ENCODE results near the gene FGD1.
"Not testable (repeated sequence)": the region's sequence is repeated elsewhere in the genome, so short reads cannot be mapped to it uniquely, and the experiment has no call there.

FGD1 gene

DNA sequence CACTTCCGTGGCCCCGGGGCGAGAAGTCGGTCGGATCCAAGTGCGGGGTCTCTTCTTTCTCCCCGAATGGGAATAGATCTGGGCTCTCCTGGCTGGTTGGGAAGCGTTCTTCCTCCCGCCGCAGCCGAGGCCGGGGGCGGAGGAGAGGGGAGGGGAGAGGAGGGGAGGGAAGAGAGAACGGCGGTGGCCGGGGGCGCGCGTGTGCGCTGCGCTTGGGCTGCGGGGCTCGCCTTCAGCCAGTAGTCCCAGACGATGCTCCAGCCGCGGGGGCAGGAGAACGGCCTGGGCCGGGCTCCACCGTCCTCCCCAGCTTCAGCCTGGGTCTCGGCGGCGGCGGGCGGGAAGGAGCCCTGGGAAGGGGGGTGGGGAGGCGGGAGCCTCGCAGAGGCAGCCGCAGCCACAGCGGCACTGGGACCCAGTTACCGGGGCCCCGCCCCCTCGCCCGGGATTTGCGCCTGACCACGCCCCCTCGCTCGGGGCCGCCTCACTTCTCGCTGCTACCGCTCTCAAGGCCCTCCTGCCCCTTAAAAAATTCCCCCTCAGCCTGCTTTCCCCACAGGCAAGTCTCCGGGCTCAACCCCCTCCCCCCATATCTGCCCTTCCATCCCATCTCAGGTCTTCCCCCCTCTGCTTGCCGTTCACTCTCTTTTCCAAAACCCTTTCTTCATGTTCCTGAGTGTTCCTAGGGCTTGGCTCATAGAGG lies at the start of gene FGD1:
Gene FGD1 (minus strand): TSS at position 421 of the 703 bp plus-strand sequence. CDS start 802 bp downstream, outside the sequence.
- DNase-seq = no peak

GRCh38 chrX:54542239-54542638 lies 46.2 kb upstream of the FGD1 start:
- not testable (repeated sequence) for DNase-seq

GRCh38 chrX:54540289-54540688 lies 44.3 kb upstream of the FGD1 start:
- DNase-seq = no peak

- DNase-seq = no peak
Observed at GRCh38 chrX:54534271-54534670, 38.2 kb upstream of the FGD1 start.

- no peak for DNase-seq
Observed at GRCh38 chrX:54530357-54530900, 34.4 kb upstream of the FGD1 start.

DNA sequence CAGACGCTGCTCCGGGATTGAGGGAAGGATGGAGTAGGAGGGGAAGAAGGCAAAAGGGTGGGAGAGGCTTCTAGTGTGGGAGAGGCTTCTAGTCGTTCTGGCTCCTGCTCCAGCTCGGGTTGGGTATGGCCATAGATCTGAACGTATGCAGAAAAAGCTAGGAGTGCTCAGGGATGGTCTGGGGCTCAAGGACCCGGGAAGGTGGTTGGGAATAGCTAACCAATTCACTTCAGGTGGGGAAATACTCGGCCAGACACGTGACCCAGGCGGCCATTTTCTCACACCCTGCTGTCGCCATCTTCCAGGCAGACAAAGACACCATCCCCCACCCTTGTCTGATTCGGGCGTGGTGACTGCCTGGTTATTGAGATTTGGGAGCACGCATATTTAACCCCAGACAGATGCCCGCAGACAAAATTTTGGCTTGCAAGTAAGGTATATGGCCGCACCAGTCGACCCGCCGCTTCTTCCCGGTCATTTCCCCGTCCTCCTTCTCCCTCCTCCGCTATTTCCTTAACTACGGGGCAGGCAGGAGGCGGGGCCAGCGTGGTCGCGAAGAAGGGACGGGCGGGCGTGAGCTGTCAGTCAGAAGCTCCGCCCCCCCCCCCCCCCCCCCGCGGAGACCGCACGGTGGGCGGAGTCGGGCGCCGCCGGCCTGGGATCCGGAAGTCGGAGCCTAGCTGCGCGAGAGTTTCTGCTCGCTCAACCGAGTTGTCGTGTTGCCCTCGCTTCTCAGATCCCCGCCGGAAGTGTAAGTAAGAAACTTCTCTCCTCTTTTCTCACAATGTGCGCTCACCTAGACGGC lies 33.7 kb upstream of the FGD1 start, which contains the start of gene GNL3L:
Gene GNL3L (plus strand): TSS at position 668 of the 805 bp plus-strand sequence. CDS start 2,348 bp downstream, outside the sequence.
- peak; percentile 60 to 65 for DNase-seq

DNA sequence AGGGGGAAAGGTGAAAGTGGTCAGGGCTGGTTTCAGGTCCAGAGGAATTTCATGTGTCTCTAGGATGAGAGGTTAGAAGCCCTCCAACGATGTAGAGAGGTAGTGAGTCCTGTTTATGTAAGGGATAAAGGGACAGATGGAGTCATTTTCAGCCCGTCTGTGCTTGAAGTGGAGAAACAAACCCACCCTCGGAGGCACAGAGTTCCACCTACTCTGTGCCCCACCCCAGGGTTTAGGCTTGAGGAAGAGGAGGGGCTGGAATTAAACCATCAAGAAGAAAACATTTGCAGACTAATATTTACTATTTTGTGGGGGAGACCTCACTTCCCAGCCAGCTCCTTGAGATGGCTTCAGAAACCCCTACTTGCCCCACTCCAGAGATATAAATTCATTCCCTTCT lies 33.1 kb upstream of the FGD1 start:
- DNase-seq = no peak

GRCh38 chrX:54509400-54509799 lies 13.4 kb upstream of the FGD1 start:
- no peak for DNase-seq

GRCh38 chrX:54496936-54497335 lies 902 bp upstream of the FGD1 start:
- no peak for DNase-seq

- no peak for DNase-seq
Observed at GRCh38 chrX:54496517-54496852, 451 bp upstream of the FGD1 start.

DNA sequence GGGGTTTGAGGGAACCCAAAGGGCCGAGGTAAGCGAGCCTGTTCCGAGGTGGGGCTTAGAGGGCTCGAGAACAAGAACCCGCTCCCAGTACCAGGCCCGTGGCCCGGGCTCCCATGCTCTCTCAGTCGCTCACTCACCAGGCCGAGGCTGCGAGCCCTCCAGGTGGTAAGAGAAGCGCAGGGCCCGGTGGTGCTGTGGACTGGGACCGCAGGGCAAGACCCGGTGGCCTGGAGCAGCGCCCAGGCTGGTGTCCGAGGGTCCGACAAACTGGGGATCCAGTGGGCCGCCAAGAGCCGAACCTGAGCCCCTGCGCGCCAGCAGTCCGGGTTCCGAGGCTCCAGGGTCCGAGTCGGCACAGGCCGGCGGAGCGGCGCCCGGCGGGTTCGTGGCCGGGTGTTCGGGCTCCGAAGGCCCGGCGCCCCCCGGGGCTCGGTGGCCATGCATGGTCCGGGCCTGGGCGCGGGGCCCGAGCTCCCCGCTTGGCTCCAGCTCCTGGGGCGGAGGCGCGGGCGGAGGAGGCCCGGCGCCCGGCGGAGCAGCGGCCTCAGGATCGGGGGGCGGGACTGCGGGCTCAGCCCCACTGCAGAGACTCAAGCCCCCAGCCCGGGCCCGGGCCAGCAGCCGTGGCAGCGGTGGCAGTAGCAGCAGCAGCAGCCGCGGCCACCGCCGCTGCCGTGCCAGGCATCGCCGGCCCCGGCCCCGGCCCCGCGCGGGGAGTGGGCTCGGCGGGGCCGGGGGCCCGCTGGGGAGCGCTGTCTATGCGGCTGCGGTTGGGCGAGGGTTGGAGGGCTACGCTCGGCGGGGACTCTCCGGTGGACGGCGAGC lies 833 bp downstream of the FGD1 start:
- no peak for DNase-seq

GRCh38 chrX:54494166-54494988 lies 1.7 kb downstream of the FGD1 start:
- DNase-seq = no peak

- no peak for DNase-seq
Observed at GRCh38 chrX:54492340-54492739, 3.7 kb downstream of the FGD1 start.

DNA sequence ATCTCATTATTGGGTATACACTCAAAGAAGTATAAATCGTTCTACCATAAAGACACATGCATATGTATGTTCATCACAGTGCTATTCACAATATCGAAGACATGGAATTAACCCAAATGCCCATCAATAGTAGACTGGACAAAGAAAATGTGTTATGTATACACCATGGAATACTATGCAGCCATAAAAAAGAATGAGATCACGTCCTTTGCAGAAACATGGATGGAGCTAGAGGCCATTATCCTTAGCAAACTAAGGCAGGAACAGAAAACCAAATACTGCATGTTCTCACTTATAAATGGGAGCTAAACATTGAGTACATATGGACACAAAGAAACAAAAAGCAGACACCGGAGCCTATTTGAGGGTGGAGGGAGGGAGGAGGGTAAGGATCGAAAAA lies 6.2 kb downstream of the FGD1 start:
- DNase-seq = not testable (repeated sequence)

DNA sequence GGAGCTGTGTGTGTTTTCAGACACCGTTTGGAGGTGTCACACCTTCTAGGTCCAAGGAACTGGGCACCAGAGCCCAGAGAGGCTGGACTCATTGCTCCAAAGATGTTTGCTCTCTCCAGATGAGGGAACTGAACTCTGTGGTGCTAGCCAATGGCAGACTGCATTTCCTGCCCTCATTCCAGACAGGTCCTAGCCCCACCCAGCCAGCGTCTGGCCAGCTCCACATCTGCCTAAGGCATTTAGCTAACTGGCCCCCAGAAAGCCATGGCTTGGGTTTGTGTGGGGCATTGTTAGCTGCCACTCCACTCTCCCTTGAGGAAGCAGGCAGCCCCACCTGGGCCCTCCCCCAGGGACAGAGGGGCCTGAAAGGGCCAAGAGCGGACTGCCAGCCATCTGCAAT lies 11.4 kb downstream of the FGD1 start:
- DNase-seq = no peak

- no peak for DNase-seq
Observed at GRCh38 chrX:54483946-54484345, 12.1 kb downstream of the FGD1 start.

DNA sequence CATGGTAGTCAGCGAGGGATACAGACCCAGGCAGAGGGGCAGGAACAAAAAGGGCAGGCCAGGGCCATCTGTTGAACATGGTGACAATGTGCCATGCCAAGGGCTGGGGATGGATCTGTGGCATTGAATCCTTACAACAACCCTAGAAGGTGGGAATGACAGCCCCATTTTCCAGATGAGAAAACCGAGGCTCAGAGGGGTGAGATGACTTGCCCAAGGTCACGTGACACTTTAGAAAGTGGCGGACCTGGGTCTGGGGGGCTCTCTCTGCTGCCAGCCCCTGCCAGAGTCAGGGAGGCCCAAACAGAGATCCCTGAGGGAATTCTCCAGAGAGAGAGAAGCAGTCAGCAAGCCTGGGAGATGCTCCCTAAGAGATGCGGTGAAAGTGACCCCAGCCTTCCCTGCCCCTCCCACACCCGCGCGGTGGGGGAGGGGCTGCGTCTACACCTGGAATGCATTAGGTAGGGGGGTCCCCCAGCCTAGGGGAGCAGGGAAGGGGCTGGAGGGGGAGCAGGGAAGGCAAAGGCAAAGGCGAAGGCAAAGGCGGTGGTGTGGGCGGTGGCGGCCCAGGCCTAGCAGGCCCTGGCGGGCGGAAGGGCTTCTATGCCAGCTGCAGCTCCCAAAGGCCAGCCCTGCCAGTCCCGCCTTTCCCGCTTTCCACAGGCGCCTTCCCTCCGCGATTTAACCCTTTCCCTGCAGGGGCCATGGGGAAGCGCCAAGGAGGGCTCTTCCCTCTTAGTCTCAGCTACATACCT lies 13.0 kb downstream of the FGD1 start:
- DNase-seq = no peak

- no peak for DNase-seq
Observed at GRCh38 chrX:54479136-54480111, 16.6 kb downstream of the FGD1 start.

DNA sequence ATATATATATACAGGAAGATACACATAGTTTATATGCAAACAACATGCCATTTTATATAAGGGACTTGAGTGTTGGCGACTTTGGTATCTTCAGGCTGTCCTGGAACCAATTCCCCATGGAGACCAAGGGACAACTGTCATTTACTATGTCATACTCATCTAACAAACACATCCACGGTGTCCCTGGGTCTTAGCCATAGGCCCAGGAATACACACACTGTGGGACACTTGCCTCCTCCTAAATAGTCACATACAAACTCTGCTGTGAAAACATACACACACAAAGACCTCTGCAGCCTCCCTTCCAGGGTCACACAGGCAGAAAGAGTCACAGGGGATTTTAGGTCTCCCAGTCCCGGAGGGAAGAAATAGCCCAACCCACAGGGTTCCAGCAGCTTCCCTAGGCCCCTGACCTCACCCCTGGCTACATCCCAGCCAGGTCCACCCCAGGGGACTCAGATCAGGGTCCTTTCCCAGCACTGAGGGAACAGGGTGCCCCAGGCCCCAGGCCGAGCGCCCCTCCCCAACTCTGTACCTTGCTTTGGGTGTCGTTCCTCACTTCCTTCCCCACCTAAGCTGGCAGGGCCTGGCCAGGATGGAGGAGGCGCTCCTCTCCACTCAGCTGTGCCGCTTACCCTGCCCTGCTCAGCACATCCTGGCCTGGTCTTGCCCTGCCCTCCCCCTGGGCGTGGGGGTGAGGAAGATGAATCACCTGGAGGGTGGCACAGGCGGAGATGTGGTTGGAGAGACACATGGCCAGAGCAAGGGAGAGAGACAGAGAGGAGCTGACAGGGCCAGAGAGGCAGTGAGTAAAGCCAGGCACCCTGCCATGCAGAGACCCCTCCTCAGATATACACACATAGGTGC lies 21.8 kb downstream of the FGD1 start:
- DNase-seq = no peak

Data from AML-193 (cell line).